Measurements from ENCODE around the gene ATXN7L3B.

Gene ATXN7L3B

DNA sequence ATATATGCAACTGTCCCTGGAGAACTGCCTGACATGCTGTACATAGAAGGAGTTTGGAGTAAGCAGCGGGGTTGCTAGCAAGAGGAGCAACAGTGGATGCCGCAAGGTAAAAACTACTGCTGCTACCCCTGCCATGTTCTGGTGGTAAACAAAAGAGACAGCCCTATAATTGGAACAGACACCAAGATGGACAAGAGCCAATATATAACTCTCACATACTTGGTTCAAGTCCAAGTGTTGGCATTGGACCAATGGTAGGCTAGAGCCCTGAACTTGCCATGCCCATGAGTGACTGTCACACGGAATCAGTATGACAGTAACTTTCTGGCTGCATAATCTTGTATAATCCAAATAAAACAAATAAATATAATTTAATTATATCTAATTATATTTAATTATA is 13.7 kb downstream of the ATXN7L3B start:
- DNase-seq (ENCODE audit: low read depth): no peak

DNA sequence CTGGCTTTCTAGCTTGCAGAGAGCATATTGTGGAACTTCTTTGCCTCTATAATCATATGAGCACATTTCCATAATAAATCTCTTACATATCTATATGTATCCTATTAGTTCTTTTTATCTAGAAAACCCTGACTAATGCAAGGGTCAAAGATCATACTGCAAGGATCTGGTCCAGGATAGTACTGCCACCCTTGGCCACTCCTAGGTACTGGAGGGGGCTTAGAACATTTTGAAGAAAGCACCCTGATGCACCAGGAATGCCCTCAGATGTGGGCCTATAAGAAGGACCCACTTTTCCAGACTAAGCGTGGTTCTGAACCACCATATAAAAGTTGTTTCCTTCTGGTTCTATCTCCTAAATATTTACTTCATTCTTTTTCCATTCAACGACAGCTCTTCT is 14.6 kb downstream of the ATXN7L3B start:
- no peak for DNase-seq (ENCODE audit: low read depth)

DNA sequence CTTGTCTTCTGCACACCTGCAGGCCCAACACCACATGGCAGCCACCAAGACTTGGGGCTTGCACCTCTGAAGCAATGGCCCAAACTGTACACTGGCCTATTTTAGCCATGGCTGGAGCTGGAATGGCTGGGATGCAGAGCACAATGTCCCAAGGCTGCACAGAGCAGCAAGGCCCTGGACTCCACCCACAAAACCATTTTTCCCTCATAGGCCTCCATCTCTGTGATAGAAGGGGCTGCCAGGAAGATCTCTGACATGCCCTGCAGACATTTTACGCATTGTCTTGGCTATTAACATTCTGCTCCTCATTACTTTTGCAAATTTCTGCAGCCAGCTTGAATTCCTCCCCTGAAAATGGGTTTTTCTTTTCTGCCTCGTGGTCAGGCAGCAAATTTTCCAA is 22.1 kb downstream of the ATXN7L3B start:
- no peak for DNase-seq (ENCODE audit: low read depth)

DNA sequence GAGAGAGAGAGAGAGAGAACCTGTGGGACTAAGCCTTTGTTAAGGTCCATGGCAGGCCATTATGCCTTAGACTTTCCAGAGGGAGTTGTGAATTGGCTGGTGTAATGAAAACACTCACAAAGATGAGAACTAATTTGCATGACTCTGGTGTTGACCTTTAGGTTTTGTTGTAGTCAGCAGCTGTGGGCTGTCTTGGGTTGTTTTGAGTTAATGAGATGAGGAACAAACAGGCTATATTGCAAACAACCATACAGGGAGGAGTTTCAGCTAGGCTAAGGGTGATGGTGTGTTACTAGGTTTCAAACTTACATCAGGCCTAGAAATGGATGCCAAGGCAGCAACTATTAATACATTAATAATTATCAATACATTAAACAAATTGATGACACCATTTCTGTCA is 26.3 kb downstream of the ATXN7L3B start:
- DNase-seq (ENCODE audit: low read depth): no peak

DNA sequence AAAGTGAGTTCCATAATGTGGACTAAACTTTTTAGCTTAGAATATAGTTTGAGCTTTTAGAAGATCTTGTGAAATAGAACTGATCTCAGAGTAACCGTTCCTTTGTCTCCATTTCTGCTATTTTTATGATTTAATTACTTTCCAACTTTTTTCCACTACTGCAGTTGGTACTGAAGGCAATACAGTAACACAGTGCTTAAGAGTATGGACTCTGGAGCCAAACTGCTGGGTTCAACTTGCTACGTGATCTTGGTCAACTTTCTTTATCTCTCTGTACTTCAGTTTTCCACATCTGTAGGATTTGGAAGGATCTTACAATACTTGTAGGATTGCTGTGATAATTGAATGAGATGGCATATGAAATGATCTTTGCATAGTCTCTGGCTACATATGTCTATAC is 40.9 kb downstream of the ATXN7L3B start:
- DNase-seq (ENCODE audit: low read depth): no peak

DNA sequence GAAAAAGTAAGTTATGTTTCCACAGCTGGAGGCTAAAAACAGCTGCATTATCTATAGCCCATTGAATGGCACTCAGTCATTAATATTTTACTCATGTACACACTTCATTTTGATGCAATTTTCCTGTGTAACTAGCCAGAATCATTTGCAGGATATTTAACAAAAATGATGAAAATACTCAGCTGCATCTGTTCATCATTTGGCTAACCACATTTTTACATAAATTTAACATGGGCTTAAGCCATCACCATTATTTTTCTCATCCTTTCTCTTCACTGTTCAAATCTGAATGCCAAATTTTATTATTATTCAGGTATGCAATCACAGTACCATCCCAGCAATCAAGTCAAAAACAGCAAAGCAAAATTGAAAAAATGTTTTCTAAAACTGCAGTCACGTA is 41.8 kb downstream of the ATXN7L3B start:
- no peak for DNase-seq (ENCODE audit: low read depth)

DNA sequence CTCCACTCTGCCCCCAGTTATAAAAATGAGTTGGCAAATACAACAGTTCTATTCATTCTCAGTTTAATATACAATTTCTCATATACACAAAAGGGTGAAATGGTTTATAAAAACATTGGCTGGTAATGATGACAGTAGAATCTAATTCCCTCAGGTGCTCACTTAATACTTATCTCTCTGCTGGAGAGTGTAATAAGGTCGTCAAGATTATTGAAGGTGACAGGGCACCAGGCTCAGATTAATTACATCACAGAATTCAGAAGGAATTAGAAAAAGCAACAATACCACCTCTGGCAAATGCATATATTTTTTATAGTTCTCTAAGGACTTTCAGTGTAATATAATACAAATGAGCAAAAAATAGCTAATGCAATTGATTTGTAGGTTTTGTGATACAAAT is 42.3 kb downstream of the ATXN7L3B start:
- DNase-seq (ENCODE audit: low read depth): no peak

DNA sequence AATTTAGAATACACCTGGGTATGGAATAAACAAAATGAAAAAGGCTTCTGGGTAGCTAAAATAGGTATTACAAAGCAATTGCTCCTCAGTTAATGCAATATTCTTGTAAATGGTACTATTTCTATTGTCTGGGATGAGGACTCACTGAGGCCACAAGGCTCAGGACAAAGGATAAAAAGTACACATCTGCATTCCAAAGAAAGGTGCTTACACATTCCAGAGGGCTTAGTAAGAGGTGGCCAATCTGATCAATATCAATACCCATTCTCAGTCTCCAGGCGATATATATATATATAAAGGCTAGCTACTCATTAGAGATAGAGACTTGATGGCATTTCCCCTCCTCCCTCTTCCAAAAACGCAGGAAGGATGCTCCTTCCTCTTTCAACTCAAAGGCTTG is 43.8 kb downstream of the ATXN7L3B start:
- no peak for DNase-seq (ENCODE audit: low read depth)

DNA sequence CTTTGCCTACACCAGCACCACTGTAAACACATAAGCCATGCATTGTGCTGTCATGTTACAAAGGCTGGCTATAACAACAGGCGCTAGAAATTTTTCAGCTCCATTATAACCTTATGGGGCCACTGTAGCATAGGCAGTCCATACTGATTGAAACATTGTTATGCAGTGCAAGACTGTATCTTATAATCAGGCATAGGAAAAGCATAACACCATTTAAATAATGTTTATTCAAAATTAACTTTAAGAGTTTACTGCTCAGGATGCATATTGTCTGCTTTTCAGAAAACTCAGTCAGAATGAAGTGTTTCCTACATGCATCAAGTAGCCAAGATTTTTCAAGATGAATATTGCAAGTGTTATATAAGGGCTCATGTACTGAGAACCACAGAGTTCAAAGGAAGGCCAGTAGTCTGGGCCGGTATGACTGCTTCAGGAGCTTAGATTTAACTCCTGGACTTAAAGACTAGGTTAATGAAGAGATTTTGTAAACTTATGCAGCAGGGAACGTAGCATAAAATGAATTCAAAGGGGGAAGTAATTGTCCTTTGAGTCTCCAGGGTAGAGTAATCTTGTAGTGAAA is 46.9 kb downstream of the ATXN7L3B start:
- no peak for DNase-seq (ENCODE audit: low read depth)

DNA sequence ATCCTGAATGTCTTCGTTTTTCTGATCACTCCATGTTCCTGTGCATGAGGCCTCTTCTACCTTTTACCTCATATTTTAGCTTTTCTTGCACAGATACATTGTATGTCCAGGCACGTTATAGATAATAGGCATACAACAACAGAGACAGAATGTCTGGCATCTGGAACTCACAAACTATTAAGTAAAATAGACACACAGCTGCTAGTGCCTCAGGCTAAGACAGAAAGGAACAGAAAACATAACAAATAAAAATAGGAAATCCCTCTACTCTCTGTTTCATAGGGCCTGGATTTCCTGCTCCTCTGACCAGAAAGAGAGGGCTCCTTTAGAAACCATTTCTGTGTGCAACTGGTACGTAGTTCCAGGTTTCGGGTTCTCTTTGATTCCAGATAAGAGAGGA is 48.6 kb downstream of the ATXN7L3B start:
- DNase-seq (ENCODE audit: low read depth): no peak
